Superior temporal gyrus (tissue), 1 donor: ENCODE data around the gene CCDC18.
"Not testable (repeated sequence)": the region's sequence is repeated elsewhere in the genome, so short reads cannot be mapped to it uniquely, and the experiment has no call there.

Experiments
- DNase-seq: peaks from one replicate; pipeline ENCODE4 v3.0.0-alpha.2; 2016; ENCODE audit errors: extremely low spot score

CCDC18 gene

GRCh38 chr1:93180723-93181613 lies at the start of gene CCDC18:
Gene CCDC18 (plus strand): TSS chr1:93180724. CDS start chr1:93183362, 2,638 bp downstream.
- no peak for DNase-seq

GRCh38 chr1:93132638-93133037 lies 47.9 kb upstream of the CCDC18 start:
- DNase-seq, result no peak

GRCh38 chr1:93136445-93136844 lies 44.1 kb upstream of the CCDC18 start:
- DNase-seq, result no peak

- peak; percentile 11 for DNase-seq
Measured at GRCh38 chr1:93137604-93138292, 42.8 kb upstream of the CCDC18 start.

- no peak for DNase-seq
Measured at GRCh38 chr1:93140106-93140505, 40.4 kb upstream of the CCDC18 start.

- DNase-seq, result no peak
Measured at GRCh38 chr1:93142161-93142560, 38.4 kb upstream of the CCDC18 start.

- DNase-seq, result no peak
Measured at GRCh38 chr1:93143136-93143535, 37.4 kb upstream of the CCDC18 start.

GRCh38 chr1:93143769-93144168 lies 36.8 kb upstream of the CCDC18 start:
- no peak for DNase-seq

- DNase-seq, result no peak
Measured at GRCh38 chr1:93148001-93148400, 32.5 kb upstream of the CCDC18 start.

GRCh38 chr1:93150729-93151128 lies 29.8 kb upstream of the CCDC18 start:
- no peak for DNase-seq

GRCh38 chr1:93151474-93151873 lies 29.1 kb upstream of the CCDC18 start:
- DNase-seq, result no peak

GRCh38 chr1:93152835-93153234 lies 27.7 kb upstream of the CCDC18 start:
- no peak for DNase-seq

- DNase-seq, result no peak
Measured at GRCh38 chr1:93154898-93155297, 25.6 kb upstream of the CCDC18 start.

- DNase-seq, result no peak
Measured at GRCh38 chr1:93155335-93155734, 25.2 kb upstream of the CCDC18 start.

- DNase-seq, result no peak
Measured at GRCh38 chr1:93159337-93159736, 21.2 kb upstream of the CCDC18 start.

GRCh38 chr1:93163314-93163713 lies 17.2 kb upstream of the CCDC18 start:
- not testable (repeated sequence) for DNase-seq

GRCh38 chr1:93164816-93165215 lies 15.7 kb upstream of the CCDC18 start:
- no peak for DNase-seq

- DNase-seq, result not testable (repeated sequence)
Measured at GRCh38 chr1:93165895-93166294, 14.6 kb upstream of the CCDC18 start.

GRCh38 chr1:93167006-93167405 lies 13.5 kb upstream of the CCDC18 start:
- DNase-seq, result no peak

GRCh38 chr1:93170141-93170678 lies 10.3 kb upstream of the CCDC18 start:
- not testable (repeated sequence) for DNase-seq

- DNase-seq, result no peak
Measured at GRCh38 chr1:93171549-93172034, 8.9 kb upstream of the CCDC18 start.

- no peak for DNase-seq
Measured at GRCh38 chr1:93172778-93173177, 7.7 kb upstream of the CCDC18 start.
